ENCODE measurements around the gene GC. TPM values are rescaled to one million over a fixed set of nuclear protein-coding genes. Genes with fewer than 3 reads are reported as not detected.

GC gene
- total and polyA plus RNA-seq, 9 of the 15 experiments (the other 6 are each of a cell fraction or from before 2014, with no cell fraction given): 0.44 TPM; not detected in 8

GRCh38 chr4:71697031-71697430 lies 86.8 kb downstream of the GC start:
- Histone ChIP-seq H3K9me3 (replicated peaks; ENCODE audit: control insufficient read depth, insufficient read depth, low read depth, low read length) (no peaks in the 10 kb centered on the region), H3K9ac (ENCODE audit: insufficient read depth in 1 of 2, low read depth in 2 of 2, low read length in 2 of 2) (no peak overlapping the region), H3K27me3 (ENCODE audit: control insufficient read depth in 2 of 2, insufficient read depth in 2 of 2, low read length in 2 of 2) (no peaks in the 10 kb centered on the region), H3K9me1 (ENCODE audit: control insufficient read depth, insufficient read depth, low read length) (no peaks in the 10 kb centered on the region), H3K4me1 (replicated peaks in 1 of 2; ENCODE audit: control insufficient read depth in 2 of 2, insufficient read depth in 2 of 2, low read length in 2 of 2) (no peaks in the 10 kb centered on the region), H2AFZ (ENCODE audit: low read depth, low read length) (no peak overlapping the region), H3K36me3 (ENCODE audit: control insufficient read depth, insufficient read depth, low read length) (no peaks in the 10 kb centered on the region), H3K4me3 (no peak overlapping the region), H4K20me1 (replicated peaks; ENCODE audit: control insufficient read depth, insufficient read depth, low read length) (no peaks in the 10 kb centered on the region), H3K79me2 (ENCODE audit: control insufficient read depth, insufficient read depth, low read length) (no peaks in the 10 kb centered on the region), H3K27ac (ENCODE audit: extremely low read depth, low read depth, low read length) (no peak overlapping the region), H3K4me2 (ENCODE audit: insufficient read depth, low read length) (no peak overlapping the region)
- DNase-seq (ENCODE audit: extremely low read depth in 1 of 4, low spot score in 3 of 4): no peak
- in situ Hi-C loops (cut with MboI): no loop called here
- ChIA-PET CTCF (ENCODE audit: low intra/inter-chr PET ratio) (no interaction called here), POLR2A (interaction anchor here (0.6 to 1.0 kb wide), 2 partner anchors 9 to 261 kb away, joined by 3 read pairs; no protein-coding TSS in a partner anchor)
- 1% methylated on average over 4 of the region's 4 CpGs for WGBS (ENCODE audit: insufficient coverage, low coverage, missing lambda C conversion rate)
- intact Hi-C loops (cut with micrococcal nuclease): no loop called here
- no peak for FAIRE-seq
- BruUV-seq (replicated peaks): no TSS peak
- TF ChIP-seq WHSC1 (IDR thresholded peaks at IDR 0.05; ENCODE audit: low read length) (no peak), TEAD4 (IDR thresholded peaks at IDR 0.05; ENCODE audit: low read length) (no peak), TEAD4 (CRISPR knock-in tag; IDR thresholded peaks at IDR 0.05; ENCODE audit: borderline replicate concordance) (no peak), RREB1 (CRISPR knock-in tag; IDR thresholded peaks at IDR 0.05) (no peak), TCF7 (IDR thresholded peaks at IDR 0.05; ENCODE audit: borderline replicate concordance) (no peak), LCOR (CRISPR knock-in tag; IDR thresholded peaks at IDR 0.05) (no peak), TAL1 (IDR thresholded peaks at IDR 0.05) (no peak), KLF13 (tag; IDR thresholded peaks at IDR 0.05; ENCODE audit: borderline replicate concordance, low read depth) (no peak), TAF7 (tag; IDR thresholded peaks at IDR 0.05) (no peak), ZNF639 (CRISPR knock-in tag; conservative IDR thresholded peaks at IDR 0.05 in 1 of 2, IDR thresholded peaks at IDR 0.05 in 1 of 2) (no peak), PHTF2 (CRISPR knock-in tag; IDR thresholded peaks at IDR 0.05) (no peak), PTTG1 (tag; IDR thresholded peaks at IDR 0.05; ENCODE audit: low read depth) (no peak), PHB2 (IDR thresholded peaks at IDR 0.05; ENCODE audit: low read depth) (no peak), ZKSCAN1 (IDR thresholded peaks at IDR 0.05; ENCODE audit: low read depth, low read length) (no peak)
- ATAC-seq: no peak

Measured in K562 (cell line).